Measurements from ENCODE around the gene BIRC6. TPM values are rescaled to one million over a fixed set of nuclear protein-coding genes. Genes with fewer than 3 reads are reported as not detected.

BIRC6 gene
- total RNA-seq, 1 experiment from 2014 or later: 63.1 TPM

DNA sequence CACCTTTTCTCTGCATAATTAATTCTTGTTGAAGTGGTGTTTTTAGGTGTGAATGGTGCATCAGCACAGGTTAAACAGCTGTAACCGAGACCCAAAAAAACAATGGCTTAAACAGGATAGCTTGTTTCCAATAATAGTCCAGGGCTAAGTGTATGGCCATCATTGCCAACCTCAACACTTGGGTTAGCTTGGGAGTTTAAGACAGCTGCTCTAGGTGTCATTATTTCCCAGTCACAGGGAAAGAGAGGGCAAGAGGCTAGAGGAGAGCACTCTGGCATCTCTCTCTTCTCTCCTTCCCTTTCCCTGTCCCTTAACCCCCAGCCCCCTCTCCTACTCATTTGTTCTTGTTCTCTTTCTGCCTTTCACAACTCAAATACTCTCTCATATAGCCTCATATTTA, 21.1 kb downstream of the BIRC6 start:
- Mint-ChIP-seq H3K27ac (no peak overlapping the region), H3K9me3 (no peaks in the 10 kb centered on the region), H3K4me3 (no peak overlapping the region), H3K27me3 (ENCODE audit: low read depth) (no peaks in the 10 kb centered on the region), H3K36me3 (peaks cover 19% of the 10 kb centered on the region), H3K4me1 (peaks cover 13% of the 10 kb centered on the region)
- POLR2A ChIA-PET: interaction anchor here (0.6 kb wide), 1 partner anchor 13 kb away, joined by 3 read pairs; no protein-coding TSS in a partner anchor
- TF ChIP-seq EMX1 (CRISPR knock-in tag; IDR thresholded peaks at IDR 0.05): no peak
- TF ChIP-seq, protein P1, sequence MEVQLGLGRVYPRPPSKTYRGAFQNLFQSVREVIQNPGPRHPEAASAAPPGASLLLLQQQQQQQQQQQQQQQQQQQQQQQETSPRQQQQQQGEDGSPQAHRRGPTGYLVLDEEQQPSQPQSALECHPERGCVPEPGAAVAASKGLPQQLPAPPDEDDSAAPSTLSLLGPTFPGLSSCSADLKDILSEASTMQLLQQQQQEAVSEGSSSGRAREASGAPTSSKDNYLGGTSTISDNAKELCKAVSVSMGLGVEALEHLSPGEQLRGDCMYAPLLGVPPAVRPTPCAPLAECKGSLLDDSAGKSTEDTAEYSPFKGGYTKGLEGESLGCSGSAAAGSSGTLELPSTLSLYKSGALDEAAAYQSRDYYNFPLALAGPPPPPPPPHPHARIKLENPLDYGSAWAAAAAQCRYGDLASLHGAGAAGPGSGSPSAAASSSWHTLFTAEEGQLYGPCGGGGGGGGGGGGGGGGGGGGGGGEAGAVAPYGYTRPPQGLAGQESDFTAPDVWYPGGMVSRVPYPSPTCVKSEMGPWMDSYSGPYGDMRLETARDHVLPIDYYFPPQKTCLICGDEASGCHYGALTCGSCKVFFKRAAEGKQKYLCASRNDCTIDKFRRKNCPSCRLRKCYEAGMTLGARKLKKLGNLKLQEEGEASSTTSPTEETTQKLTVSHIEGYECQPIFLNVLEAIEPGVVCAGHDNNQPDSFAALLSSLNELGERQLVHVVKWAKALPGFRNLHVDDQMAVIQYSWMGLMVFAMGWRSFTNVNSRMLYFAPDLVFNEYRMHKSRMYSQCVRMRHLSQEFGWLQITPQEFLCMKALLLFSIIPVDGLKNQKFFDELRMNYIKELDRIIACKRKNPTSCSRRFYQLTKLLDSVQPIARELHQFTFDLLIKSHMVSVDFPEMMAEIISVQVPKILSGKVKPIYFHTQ (CRISPR knock-in tag; IDR thresholded peaks at IDR 0.05): no peak
- no peak for TF ChIP-seq ZNF232 (CRISPR knock-in tag; IDR thresholded peaks at IDR 0.05)
- TF ChIP-seq PRRX2 (CRISPR knock-in tag; IDR thresholded peaks at IDR 0.05): no peak
- TF ChIP-seq ZNF263 (CRISPR knock-in tag; IDR thresholded peaks at IDR 0.05; ENCODE audit: low read depth): no peak
- no peak for TF ChIP-seq GTF2I (CRISPR knock-in tag; conservative IDR thresholded peaks at IDR 0.05)
- no peak for TF ChIP-seq ATF1 (CRISPR knock-in tag; IDR thresholded peaks at IDR 0.05)
- TF ChIP-seq NR3C1 (CRISPR knock-in tag; conservative IDR thresholded peaks at IDR 0.05; ENCODE audit: low read depth): no peak
- TF ChIP-seq MXD4 (CRISPR knock-in tag; IDR thresholded peaks at IDR 0.05; ENCODE audit: borderline replicate concordance): no peak
- TF ChIP-seq, protein P2, sequence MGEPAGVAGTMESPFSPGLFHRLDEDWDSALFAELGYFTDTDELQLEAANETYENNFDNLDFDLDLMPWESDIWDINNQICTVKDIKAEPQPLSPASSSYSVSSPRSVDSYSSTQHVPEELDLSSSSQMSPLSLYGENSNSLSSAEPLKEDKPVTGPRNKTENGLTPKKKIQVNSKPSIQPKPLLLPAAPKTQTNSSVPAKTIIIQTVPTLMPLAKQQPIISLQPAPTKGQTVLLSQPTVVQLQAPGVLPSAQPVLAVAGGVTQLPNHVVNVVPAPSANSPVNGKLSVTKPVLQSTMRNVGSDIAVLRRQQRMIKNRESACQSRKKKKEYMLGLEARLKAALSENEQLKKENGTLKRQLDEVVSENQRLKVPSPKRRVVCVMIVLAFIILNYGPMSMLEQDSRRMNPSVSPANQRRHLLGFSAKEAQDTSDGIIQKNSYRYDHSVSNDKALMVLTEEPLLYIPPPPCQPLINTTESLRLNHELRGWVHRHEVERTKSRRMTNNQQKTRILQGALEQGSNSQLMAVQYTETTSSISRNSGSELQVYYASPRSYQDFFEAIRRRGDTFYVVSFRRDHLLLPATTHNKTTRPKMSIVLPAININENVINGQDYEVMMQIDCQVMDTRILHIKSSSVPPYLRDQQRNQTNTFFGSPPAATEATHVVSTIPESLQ (CRISPR knock-in tag; IDR thresholded peaks at IDR 0.05): no peak
- TF ChIP-seq, protein P3, sequence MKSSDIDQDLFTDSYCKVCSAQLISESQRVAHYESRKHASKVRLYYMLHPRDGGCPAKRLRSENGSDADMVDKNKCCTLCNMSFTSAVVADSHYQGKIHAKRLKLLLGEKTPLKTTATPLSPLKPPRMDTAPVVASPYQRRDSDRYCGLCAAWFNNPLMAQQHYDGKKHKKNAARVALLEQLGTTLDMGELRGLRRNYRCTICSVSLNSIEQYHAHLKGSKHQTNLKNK (CRISPR knock-in tag; IDR thresholded peaks at IDR 0.05): no peak
- TF ChIP-seq NFE2L1 (CRISPR knock-in tag; IDR thresholded peaks at IDR 0.05): no peak
- no peak for TF ChIP-seq GABPB1 (CRISPR knock-in tag; IDR thresholded peaks at IDR 0.05)
- ATAC-seq (no peak), DNase-seq (ENCODE audit: low spot score) (no peak)
- CTCF ChIA-PET: no interaction called here

DNA sequence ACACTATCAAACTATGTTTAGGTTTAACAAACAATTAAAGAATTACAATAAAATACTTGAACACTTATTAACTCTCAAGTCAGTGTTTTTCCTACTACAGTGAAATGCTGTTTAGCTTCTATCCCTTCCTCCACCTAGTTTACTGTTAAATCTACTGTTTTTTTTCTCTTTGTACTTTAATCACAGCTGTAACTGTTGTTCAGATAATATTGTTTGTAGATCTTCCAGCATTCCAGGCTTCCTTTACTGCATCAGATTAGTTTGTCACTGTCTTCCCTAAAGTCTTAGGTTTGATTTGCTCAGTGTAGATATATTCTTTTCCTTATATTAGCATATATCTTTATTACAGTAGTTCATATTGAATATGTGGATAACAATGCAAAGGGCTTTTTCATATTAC, 22.5 kb downstream of the BIRC6 start:
- DNase-seq (ENCODE audit: low spot score): no peak
- ATAC-seq: no peak
- Mint-ChIP-seq H3K36me3 (peaks cover 21% of the 10 kb centered on the region), H3K9me3 (no peaks in the 10 kb centered on the region), H3K4me3 (no peak overlapping the region), H3K27me3 (ENCODE audit: low read depth) (no peaks in the 10 kb centered on the region), H3K27ac (no peak overlapping the region; the same call in 1 of the 2 replicates), H3K4me1 (peaks cover 13% of the 10 kb centered on the region)
- ChIA-PET CTCF (no interaction called here), POLR2A (no interaction called here)
- no peak for TF ChIP-seq NR1H2 (CRISPR knock-in tag; IDR thresholded peaks at IDR 0.05)

DNA sequence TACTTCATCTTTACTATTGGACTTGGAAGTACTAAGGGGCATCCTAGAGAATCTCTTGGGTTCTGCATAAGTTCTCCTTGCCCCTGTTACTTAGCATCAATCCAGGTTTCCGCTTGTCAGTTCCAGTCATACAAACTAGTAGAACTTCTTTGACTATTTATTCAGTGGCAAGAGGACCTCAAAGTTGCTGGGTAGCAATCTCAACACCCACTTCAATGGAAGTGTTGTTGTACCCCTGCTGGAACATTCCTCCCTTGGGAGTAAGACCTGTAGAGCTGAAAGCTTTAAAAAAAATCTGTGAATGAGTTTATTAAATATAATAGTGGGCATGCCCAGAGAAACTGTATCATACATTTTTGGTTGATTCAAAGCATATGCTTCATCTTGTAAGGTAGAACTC, 27.0 kb downstream of the BIRC6 start:
- H3K27me3 Mint-ChIP-seq (ENCODE audit: low read depth): no peaks in the 10 kb centered on the region
- H3K4me3 Mint-ChIP-seq: no peak overlapping the region
- CTCF ChIA-PET: interaction anchor here (0.5 kb wide), 1 partner anchor 129 kb away, joined by 3 read pairs; no protein-coding TSS in a partner anchor
- H3K4me1 Mint-ChIP-seq: no peaks in the 10 kb centered on the region
- no peak for ATAC-seq
- POLR2A ChIA-PET: no interaction called here
- no peak for DNase-seq (ENCODE audit: low spot score)
- no peaks in the 10 kb centered on the region for H3K9me3 Mint-ChIP-seq
- no peak overlapping the region for H3K27ac Mint-ChIP-seq
- peaks cover 30% of the 10 kb centered on the region for H3K36me3 Mint-ChIP-seq
- TF ChIP-seq, protein P4, sequence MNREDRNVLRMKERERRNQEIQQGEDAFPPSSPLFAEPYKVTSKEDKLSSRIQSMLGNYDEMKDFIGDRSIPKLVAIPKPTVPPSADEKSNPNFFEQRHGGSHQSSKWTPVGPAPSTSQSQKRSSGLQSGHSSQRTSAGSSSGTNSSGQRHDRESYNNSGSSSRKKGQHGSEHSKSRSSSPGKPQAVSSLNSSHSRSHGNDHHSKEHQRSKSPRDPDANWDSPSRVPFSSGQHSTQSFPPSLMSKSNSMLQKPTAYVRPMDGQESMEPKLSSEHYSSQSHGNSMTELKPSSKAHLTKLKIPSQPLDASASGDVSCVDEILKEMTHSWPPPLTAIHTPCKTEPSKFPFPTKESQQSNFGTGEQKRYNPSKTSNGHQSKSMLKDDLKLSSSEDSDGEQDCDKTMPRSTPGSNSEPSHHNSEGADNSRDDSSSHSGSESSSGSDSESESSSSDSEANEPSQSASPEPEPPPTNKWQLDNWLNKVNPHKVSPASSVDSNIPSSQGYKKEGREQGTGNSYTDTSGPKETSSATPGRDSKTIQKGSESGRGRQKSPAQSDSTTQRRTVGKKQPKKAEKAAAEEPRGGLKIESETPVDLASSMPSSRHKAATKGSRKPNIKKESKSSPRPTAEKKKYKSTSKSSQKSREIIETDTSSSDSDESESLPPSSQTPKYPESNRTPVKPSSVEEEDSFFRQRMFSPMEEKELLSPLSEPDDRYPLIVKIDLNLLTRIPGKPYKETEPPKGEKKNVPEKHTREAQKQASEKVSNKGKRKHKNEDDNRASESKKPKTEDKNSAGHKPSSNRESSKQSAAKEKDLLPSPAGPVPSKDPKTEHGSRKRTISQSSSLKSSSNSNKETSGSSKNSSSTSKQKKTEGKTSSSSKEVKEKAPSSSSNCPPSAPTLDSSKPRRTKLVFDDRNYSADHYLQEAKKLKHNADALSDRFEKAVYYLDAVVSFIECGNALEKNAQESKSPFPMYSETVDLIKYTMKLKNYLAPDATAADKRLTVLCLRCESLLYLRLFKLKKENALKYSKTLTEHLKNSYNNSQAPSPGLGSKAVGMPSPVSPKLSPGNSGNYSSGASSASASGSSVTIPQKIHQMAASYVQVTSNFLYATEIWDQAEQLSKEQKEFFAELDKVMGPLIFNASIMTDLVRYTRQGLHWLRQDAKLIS (CRISPR knock-in tag; IDR thresholded peaks at IDR 0.05; ENCODE audit: borderline replicate concordance): no peak
- TF ChIP-seq TEAD1 (CRISPR knock-in tag; IDR thresholded peaks at IDR 0.05) (no peak), HMGA2 (CRISPR knock-in tag; IDR thresholded peaks at IDR 0.05) (no peak), CBFB (CRISPR knock-in tag; IDR thresholded peaks at IDR 0.05; ENCODE audit: low read depth) (no peak), ATF1 (CRISPR knock-in tag; IDR thresholded peaks at IDR 0.05) (no peak), RORB (CRISPR knock-in tag; IDR thresholded peaks at IDR 0.05) (no peak)
- TF ChIP-seq, protein P5, sequence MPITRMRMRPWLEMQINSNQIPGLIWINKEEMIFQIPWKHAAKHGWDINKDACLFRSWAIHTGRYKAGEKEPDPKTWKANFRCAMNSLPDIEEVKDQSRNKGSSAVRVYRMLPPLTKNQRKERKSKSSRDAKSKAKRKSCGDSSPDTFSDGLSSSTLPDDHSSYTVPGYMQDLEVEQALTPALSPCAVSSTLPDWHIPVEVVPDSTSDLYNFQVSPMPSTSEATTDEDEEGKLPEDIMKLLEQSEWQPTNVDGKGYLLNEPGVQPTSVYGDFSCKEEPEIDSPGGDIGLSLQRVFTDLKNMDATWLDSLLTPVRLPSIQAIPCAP (CRISPR knock-in tag; IDR thresholded peaks at IDR 0.05): no peak
- TF ChIP-seq, protein P6, sequence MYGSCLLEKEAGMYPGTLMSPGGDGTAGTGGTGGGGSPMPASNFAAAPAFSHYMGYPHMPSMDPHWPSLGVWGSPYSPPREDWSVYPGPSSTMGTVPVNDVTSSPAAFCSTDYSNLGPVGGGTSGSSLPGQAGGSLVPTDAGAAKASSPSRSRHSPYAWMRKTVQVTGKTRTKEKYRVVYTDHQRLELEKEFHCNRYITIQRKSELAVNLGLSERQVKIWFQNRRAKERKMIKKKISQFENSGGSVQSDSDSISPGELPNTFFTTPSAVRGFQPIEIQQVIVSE (CRISPR knock-in tag; IDR thresholded peaks at IDR 0.05; ENCODE audit: borderline replicate concordance): no peak
- TF ChIP-seq, protein P7, sequence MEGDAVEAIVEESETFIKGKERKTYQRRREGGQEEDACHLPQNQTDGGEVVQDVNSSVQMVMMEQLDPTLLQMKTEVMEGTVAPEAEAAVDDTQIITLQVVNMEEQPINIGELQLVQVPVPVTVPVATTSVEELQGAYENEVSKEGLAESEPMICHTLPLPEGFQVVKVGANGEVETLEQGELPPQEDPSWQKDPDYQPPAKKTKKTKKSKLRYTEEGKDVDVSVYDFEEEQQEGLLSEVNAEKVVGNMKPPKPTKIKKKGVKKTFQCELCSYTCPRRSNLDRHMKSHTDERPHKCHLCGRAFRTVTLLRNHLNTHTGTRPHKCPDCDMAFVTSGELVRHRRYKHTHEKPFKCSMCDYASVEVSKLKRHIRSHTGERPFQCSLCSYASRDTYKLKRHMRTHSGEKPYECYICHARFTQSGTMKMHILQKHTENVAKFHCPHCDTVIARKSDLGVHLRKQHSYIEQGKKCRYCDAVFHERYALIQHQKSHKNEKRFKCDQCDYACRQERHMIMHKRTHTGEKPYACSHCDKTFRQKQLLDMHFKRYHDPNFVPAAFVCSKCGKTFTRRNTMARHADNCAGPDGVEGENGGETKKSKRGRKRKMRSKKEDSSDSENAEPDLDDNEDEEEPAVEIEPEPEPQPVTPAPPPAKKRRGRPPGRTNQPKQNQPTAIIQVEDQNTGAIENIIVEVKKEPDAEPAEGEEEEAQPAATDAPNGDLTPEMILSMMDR (IDR thresholded peaks at IDR 0.05): no peak
